ENCODE results near the gene GADD45G. TPM values are rescaled to one million over a fixed set of nuclear protein-coding genes. Genes with fewer than 3 reads are reported as not detected.

The GADD45G gene
- total and polyA plus RNA-seq, 10 of the 15 experiments (the other 5 are each of a cell fraction or from before 2014, with no cell fraction given) = 0.07 to 1.00 (median 0.29) TPM; not detected in 4

GRCh38 chr9:89602978-89603766 is 1.6 kb upstream of the GADD45G start (continued):
- TF ChIP-seq, protein P1, sequence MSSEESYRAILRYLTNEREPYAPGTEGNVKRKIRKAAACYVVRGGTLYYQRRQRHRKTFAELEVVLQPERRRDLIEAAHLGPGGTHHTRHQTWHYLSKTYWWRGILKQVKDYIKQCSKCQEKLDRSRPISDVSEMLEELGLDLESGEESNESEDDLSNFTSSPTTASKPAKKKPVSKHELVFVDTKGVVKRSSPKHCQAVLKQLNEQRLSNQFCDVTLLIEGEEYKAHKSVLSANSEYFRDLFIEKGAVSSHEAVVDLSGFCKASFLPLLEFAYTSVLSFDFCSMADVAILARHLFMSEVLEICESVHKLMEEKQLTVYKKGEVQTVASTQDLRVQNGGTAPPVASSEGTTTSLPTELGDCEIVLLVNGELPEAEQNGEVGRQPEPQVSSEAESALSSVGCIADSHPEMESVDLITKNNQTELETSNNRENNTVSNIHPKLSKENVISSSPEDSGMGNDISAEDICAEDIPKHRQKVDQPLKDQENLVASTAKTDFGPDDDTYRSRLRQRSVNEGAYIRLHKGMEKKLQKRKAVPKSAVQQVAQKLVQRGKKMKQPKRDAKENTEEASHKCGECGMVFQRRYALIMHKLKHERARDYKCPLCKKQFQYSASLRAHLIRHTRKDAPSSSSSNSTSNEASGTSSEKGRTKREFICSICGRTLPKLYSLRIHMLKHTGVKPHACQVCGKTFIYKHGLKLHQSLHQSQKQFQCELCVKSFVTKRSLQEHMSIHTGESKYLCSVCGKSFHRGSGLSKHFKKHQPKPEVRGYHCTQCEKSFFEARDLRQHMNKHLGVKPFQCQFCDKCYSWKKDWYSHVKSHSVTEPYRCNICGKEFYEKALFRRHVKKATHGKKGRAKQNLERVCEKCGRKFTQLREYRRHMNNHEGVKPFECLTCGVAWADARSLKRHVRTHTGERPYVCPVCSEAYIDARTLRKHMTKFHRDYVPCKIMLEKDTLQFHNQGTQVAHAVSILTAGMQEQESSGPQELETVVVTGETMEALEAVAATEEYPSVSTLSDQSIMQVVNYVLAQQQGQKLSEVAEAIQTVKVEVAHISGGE (CRISPR knock-in tag; IDR thresholded peaks at IDR 0.05) = no peak
- TF ChIP-seq ATF3 (IDR thresholded peaks at IDR 0.05; ENCODE audit: borderline replicate concordance, extremely low read depth, low read depth, low read length) = no peak

DNA sequence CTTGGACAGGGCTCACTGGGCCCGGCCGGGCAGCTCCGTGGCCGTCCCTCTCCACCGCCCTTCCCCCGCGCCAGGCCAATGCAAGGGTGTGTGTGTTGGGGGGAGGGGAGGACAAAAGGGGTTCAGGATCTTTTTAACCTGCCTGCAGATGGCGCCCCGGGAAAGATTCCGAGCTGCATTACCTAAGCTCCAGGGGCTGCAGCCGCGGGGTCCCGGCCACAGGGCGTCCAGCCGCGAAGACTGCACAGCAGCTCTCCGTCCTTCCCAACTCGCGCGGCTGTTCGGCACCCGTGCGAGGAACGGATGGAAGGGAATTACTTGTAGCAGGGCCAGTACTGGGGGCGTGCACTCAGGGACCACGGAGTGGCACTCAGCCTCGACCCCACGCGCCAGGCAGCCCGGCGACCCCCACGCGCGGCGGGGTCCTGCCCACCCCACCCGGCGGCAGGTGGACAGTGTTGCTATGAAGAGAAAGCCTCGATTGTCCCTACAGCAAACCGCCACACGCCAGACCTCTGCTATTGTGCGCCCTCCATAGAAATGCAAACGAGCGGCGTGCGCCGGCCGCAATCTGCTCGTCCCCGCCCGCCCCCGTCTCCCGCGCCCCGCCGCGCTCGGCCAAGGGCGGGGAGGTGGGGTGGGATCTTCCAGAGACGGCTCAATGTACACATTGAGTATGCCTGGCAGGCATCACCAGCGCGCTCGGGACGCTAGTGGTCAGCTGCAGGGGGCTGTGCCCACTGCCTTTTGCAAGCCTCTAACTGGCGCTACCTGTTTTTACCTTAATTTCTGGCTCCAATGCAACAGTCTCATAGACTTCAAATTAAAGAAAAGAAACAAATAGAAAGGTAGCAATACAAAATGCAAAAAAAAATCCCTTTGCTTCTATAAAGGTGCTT is 796 bp upstream of the GADD45G start:
- H3K79me2 ChIP-seq (ENCODE audit: control insufficient read depth, insufficient read depth, low read length) = no peaks in the 10 kb centered on the region
- BruUV-seq (replicated peaks) = no TSS peak
- ChIA-PET POLR2A (interaction anchor here (1.2 kb wide), 1 partner anchor 140 kb away, joined by 3 read pairs; no protein-coding TSS in a partner anchor), RAD21 (ENCODE audit: unreplicated experiment) (interaction anchor here (0.8 to 6.3 kb wide), 21 partner anchors 20 to 497 kb away, joined by 3 to 125 read pairs (median 6); no protein-coding TSS in a partner anchor), SMC1A (ENCODE audit: uncharacterized antibody, unreplicated experiment) (interaction anchor here (0.6 to 6.4 kb wide), 18 partner anchors 11 to 503 kb away, joined by 3 to 89 read pairs (median 6); no protein-coding TSS in a partner anchor), CTCF (interaction anchor here (0.7 to 10.1 kb wide), 28 partner anchors 11 to 538 kb away, joined by 3 to 282 read pairs (median 7); no protein-coding TSS in a partner anchor)
- H2AFZ ChIP-seq (ENCODE audit: control insufficient read depth, low read depth, low read length) = no peak overlapping the region
- FAIRE-seq (no peak), DNase-seq (ENCODE audit: low read depth, low spot score) (no peak), ATAC-seq (peak; percentile 40)
- H3K27ac ChIP-seq (ENCODE audit: control insufficient read depth, insufficient read depth) = no peak overlapping the region
- no peaks in the 10 kb centered on the region for H4K20me1 ChIP-seq (ENCODE audit: control insufficient read depth, insufficient read depth)
- H3K9ac ChIP-seq (ENCODE audit: control insufficient read depth, insufficient read depth, low read length) = no peak overlapping the region; the same call in 1 of the 2 replicates
- H3K36me3 ChIP-seq (ENCODE audit: control insufficient read depth in 2 of 2, insufficient read depth in 2 of 2, low read length in 1 of 2) = no peaks in the 10 kb centered on the region
- H3K27me3 ChIP-seq (replicated peaks in 1 of 2; ENCODE audit: control insufficient read depth in 2 of 2, insufficient read depth in 2 of 2, low read length in 1 of 2) = peaks cover 8 to 16% of the 10 kb centered on the region in 2 experiments
- intact Hi-C loops (cut with micrococcal nuclease; ENCODE audit: unreplicated experiment) = loop anchor here (1.0 to 10.0 kb wide), 4 partner anchors 171 to 611 kb away; no protein-coding TSS in a partner anchor
- H3K4me2 ChIP-seq (ENCODE audit: control insufficient read depth, insufficient read depth) = peak overlapping the region; percentile 92
- H3K4me3 ChIP-seq = peak overlapping the region; percentile 45; the same call in 1 of the 2 replicates
- no peaks in the 10 kb centered on the region for H3K9me3 ChIP-seq (replicated peaks; ENCODE audit: control insufficient read depth, insufficient read depth, low read length)
- in situ Hi-C loops (cut with MboI) = loop anchor here (5.0 to 10.0 kb wide), 2 partner anchors 311 to 498 kb away; no protein-coding TSS in a partner anchor
- under 1% methylated on average over 48 of the region's 64 CpGs for WGBS (ENCODE audit: insufficient coverage, insufficient replicate concordance, low lambda C conversion rate, missing lambda C conversion rate)
- peaks cover 25% of the 10 kb centered on the region for H3K4me1 ChIP-seq (ENCODE audit: control insufficient read depth, insufficient read depth, low read length)
- 0 out of 4 replicates have a peak, but pooled peaks of 1 of the 2 experiments have one; percentile 29 for TF ChIP-seq IKZF2 (IDR thresholded peaks at IDR 0.05)
- TF ChIP-seq CREB1 (IDR thresholded peaks at IDR 0.05; ENCODE audit: low read depth) = no peak
- TF ChIP-seq KDM1A (IDR thresholded peaks at IDR 0.05; ENCODE audit: borderline replicate concordance) = no peak
- peak in 1 of 2 experiments; percentile 70; a peak in 2 of 3 replicates for TF ChIP-seq EGR1 (IDR thresholded peaks at IDR 0.05; ENCODE audit: borderline replicate concordance in 1 of 2, low read depth in 2 of 2, low read length in 2 of 2)
- peak; percentile 48; the same call in 1 of the 2 replicates for TF ChIP-seq SMC3 (IDR thresholded peaks at IDR 0.05; ENCODE audit: borderline replicate concordance, low read length)
- no peak for TF ChIP-seq SIN3A (IDR thresholded peaks at IDR 0.05; ENCODE audit: low read depth, low read length)
- peak; percentile 40 for TF ChIP-seq MEF2B (IDR thresholded peaks at IDR 0.05; ENCODE audit: partially characterized antibody, poor library complexity, severe bottlenecking)
- TF ChIP-seq, protein P2, sequence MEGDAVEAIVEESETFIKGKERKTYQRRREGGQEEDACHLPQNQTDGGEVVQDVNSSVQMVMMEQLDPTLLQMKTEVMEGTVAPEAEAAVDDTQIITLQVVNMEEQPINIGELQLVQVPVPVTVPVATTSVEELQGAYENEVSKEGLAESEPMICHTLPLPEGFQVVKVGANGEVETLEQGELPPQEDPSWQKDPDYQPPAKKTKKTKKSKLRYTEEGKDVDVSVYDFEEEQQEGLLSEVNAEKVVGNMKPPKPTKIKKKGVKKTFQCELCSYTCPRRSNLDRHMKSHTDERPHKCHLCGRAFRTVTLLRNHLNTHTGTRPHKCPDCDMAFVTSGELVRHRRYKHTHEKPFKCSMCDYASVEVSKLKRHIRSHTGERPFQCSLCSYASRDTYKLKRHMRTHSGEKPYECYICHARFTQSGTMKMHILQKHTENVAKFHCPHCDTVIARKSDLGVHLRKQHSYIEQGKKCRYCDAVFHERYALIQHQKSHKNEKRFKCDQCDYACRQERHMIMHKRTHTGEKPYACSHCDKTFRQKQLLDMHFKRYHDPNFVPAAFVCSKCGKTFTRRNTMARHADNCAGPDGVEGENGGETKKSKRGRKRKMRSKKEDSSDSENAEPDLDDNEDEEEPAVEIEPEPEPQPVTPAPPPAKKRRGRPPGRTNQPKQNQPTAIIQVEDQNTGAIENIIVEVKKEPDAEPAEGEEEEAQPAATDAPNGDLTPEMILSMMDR (IDR thresholded peaks at IDR 0.05 in 2 of 3, conservative IDR thresholded peaks at IDR 0.05 in 1 of 3; ENCODE audit: control insufficient read depth in 2 of 3, extremely low read depth in 1 of 3, insufficient read depth in 1 of 3, low read depth in 3 of 3, low read length in 3 of 3) = peak; percentile 39 to 47 (median 44); a peak in 5 of 6 replicates
- no peak for TF ChIP-seq HDGF (IDR thresholded peaks at IDR 0.05)
- TF ChIP-seq SRF (IDR thresholded peaks at IDR 0.05; ENCODE audit: low read depth in 2 of 2, low read length in 2 of 2) = no peak

All from GM12878 (cell line).